Measurements from ENCODE around the gene SHISA9. TPM values are rescaled to one million over a fixed set of nuclear protein-coding genes. Genes with fewer than 3 reads are reported as not detected.

The SHISA9 gene
- total and polyA plus RNA-seq, 2 of the 4 experiments (the other 2 are of a cell fraction): under 0.01 TPM; not detected in 1

DNA sequence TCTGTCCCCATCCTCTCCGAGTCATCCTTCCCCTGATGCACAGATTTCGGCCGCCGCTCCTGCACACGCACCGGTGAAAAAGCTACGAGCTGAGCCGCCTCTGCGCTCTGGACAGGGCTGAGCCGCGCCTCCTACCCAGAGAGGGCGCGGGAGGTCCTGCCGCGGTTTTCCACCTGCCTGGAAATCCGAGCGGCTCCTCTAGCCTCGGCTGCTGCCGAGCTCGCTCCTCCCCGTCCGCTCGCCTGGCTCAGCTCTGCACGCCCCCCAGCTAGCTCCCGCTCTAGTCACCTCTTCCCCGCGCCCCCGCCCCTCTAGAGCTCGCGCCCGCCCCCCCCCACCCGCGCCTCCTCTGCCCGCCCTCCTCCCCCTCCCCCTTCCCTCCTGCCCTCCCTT lies 198 bp upstream of the SHISA9 start:
- Histone ChIP-seq H3K36me3 (ENCODE audit: control insufficient read depth, insufficient read depth, low read length) (no peaks in the 10 kb centered on the region), H3K4me3 (ENCODE audit: insufficient read depth, low read depth, low read length) (no peak overlapping the region), H3K27me3 (ENCODE audit: control insufficient read depth, insufficient read depth, low read length) (peaks cover 26% of the 10 kb centered on the region; the same call in 1 of the 2 replicates), H3K23ac (ENCODE audit: low read depth, low read length) (no peak overlapping the region), H3K79me1 (ENCODE audit: low read depth in 1 of 2, low read length in 2 of 2) (no peaks in the 10 kb centered on the region), H2BK20ac (ENCODE audit: low read depth, low read length) (no peak overlapping the region), H2AFZ (replicated peaks; ENCODE audit: low read length, poor library complexity) (no peak overlapping the region), H3K9ac (ENCODE audit: low read depth, low read length) (no peak overlapping the region), H2BK5ac (ENCODE audit: low read depth, low read length, poor library complexity, severe bottlenecking) (no peak overlapping the region), H3K9me3 (ENCODE audit: control insufficient read depth, insufficient read depth, low read length) (no peaks in the 10 kb centered on the region), H2AK5ac (ENCODE audit: low read depth, low read length) (no peak overlapping the region), H3K18ac (ENCODE audit: low read depth, low read length) (no peak overlapping the region), H3K14ac (replicated peaks; ENCODE audit: low read depth, low read length) (no peak overlapping the region), H3K27ac (ENCODE audit: insufficient read depth, low read length) (no peak overlapping the region), H3K9me1 (ENCODE audit: insufficient read depth, low read length) (no peaks in the 10 kb centered on the region), H4K91ac (ENCODE audit: insufficient read depth, low read depth, low read length) (no peak overlapping the region), H4K5ac (ENCODE audit: low read depth, low read length) (no peak overlapping the region), H3K4ac (ENCODE audit: low read depth, low read length) (no peak overlapping the region), H3K4me2 (ENCODE audit: low read depth, low read length) (no peak overlapping the region), H3K4me1 (ENCODE audit: control insufficient read depth, insufficient read depth, low read length) (no peaks in the 10 kb centered on the region), H2AK9ac (replicated peaks; ENCODE audit: low read depth, low read length, poor library complexity) (no peak overlapping the region), H2BK120ac (ENCODE audit: low read depth, low read length) (no peak overlapping the region), H2BK15ac (ENCODE audit: low read depth, low read length) (no peak overlapping the region), H3K56ac (ENCODE audit: extremely low read depth, insufficient read depth, low read length) (no peak overlapping the region), H4K20me1 (ENCODE audit: insufficient read depth, low read length) (no peaks in the 10 kb centered on the region), H4K8ac (ENCODE audit: low read depth in 2 of 2, low read length in 2 of 2) (no peak overlapping the region)
- dilution Hi-C loops (cut with HindIII; ENCODE audit: low sequenced_read_pairs, unreplicated experiment): no loop called here
- BruUV-seq (replicated peaks): no TSS peak
- CTCF ChIA-PET: no interaction called here
- intact Hi-C loops (cut with micrococcal nuclease): no loop called here
- in situ Hi-C loops (cut with MboI; ENCODE audit: low sequenced_read_pairs): no loop called here
- POLR2A ChIA-PET (ENCODE audit: unreplicated experiment): no interaction called here
- DNase-seq (no peak), ATAC-seq (ENCODE audit: low read depth) (no peak)
- TF ChIP-seq CHD1 (IDR thresholded peaks at IDR 0.05; ENCODE audit: low read depth, low read length): no peak
- no peak for TF ChIP-seq BHLHE40 (IDR thresholded peaks at IDR 0.05; ENCODE audit: low read depth, low read length)
- TF ChIP-seq MAZ (IDR thresholded peaks at IDR 0.05; ENCODE audit: borderline replicate concordance, low read depth, low read length): no peak
- no peak for TF ChIP-seq FOS (IDR thresholded peaks at IDR 0.05; ENCODE audit: low read depth, low read length)
- TF ChIP-seq MXI1 (IDR thresholded peaks at IDR 0.05; ENCODE audit: borderline replicate concordance, low read depth, low read length): no peak
- TF ChIP-seq, protein P1, sequence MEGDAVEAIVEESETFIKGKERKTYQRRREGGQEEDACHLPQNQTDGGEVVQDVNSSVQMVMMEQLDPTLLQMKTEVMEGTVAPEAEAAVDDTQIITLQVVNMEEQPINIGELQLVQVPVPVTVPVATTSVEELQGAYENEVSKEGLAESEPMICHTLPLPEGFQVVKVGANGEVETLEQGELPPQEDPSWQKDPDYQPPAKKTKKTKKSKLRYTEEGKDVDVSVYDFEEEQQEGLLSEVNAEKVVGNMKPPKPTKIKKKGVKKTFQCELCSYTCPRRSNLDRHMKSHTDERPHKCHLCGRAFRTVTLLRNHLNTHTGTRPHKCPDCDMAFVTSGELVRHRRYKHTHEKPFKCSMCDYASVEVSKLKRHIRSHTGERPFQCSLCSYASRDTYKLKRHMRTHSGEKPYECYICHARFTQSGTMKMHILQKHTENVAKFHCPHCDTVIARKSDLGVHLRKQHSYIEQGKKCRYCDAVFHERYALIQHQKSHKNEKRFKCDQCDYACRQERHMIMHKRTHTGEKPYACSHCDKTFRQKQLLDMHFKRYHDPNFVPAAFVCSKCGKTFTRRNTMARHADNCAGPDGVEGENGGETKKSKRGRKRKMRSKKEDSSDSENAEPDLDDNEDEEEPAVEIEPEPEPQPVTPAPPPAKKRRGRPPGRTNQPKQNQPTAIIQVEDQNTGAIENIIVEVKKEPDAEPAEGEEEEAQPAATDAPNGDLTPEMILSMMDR (conservative IDR thresholded peaks at IDR 0.05; ENCODE audit: low read depth, low read length): no peak
- no peak for TF ChIP-seq MAFK (IDR thresholded peaks at IDR 0.05; ENCODE audit: low read depth, low read length)
- no peak for TF ChIP-seq CEBPB (IDR thresholded peaks at IDR 0.05; ENCODE audit: low read depth, low read length)
- TF ChIP-seq NFE2L2 (IDR thresholded peaks at IDR 0.05; ENCODE audit: low read depth, low read length): no peak
- TF ChIP-seq RCOR1 (IDR thresholded peaks at IDR 0.05; ENCODE audit: insufficient replicate concordance, low read length): no peak
- TF ChIP-seq RFX5 (IDR thresholded peaks at IDR 0.05; ENCODE audit: low read depth, low read length): no peak
- TF ChIP-seq, protein P2, sequence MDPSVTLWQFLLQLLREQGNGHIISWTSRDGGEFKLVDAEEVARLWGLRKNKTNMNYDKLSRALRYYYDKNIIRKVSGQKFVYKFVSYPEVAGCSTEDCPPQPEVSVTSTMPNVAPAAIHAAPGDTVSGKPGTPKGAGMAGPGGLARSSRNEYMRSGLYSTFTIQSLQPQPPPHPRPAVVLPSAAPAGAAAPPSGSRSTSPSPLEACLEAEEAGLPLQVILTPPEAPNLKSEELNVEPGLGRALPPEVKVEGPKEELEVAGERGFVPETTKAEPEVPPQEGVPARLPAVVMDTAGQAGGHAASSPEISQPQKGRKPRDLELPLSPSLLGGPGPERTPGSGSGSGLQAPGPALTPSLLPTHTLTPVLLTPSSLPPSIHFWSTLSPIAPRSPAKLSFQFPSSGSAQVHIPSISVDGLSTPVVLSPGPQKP (IDR thresholded peaks at IDR 0.05; ENCODE audit: borderline replicate concordance, low read depth, low read length): no peak
- no peak for TF ChIP-seq SMC3 (IDR thresholded peaks at IDR 0.05; ENCODE audit: low read depth, low read length)
- WGBS, 2 experiments (ENCODE audit: extremely low coverage in 2 of 2, insufficient read length in 1 of 2): 1% methylated on average over 15 of the region's 34 CpGs; no CpG with 5 or more reads in 1 of the 2 experiments
